ENCODE data around the gene ZNF662. TPM values are rescaled to one million over a fixed set of nuclear protein-coding genes. Genes with fewer than 3 reads are reported as not detected.
A peak's percentile ranks its signal among the peaks of the same experiment; 100 is the strongest.
"Not testable (repeated sequence)": the region's sequence is repeated elsewhere in the genome, so short reads cannot be mapped to it uniquely, and the experiment has no call there.

The ZNF662 gene
- total RNA-seq (2014; rRNA removed; shearing (Covaris generic)): not detected in 2 replicates

DNA sequence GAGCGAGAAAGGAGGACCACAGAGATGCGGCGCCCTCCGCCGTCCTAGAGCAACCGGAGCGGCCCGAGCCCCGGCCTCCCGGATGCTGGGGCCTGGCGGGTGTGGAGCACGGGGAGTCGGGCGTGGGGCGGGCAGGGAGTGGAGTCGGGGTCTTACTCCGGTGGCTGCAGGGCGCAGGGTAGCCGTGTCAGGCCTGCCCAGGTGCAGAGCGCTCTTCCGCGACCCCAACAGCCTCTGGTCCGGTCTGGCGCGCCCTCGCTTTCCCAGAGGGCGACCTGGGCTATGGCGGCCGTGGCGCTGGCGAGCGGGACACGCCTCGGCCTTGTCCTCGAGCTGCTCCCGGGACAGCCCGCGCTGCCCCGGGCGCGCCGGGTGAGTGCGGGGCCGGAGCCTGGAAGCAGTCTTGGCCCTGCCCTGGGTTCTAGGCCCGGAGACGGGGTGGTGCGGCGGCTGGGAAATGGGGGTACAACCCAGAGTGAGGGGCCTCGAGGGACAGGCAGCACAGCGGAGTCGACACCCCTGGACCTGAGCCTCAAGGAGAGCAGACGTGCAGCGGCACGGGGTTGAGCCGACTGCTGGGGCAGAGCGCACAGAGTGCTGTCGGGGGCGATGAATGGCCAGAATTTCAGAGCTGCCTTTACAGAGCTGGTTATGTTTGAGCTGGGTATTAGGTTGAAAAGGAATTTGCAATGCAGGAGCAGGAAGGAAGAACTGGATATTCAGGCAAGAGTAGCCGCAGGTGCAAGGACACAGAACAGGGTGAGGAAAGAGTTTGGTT is at the start of gene ZNF662:
Gene ZNF662 (plus strand): TSS at position 73 of the 778 bp plus-strand sequence. CDS start 1,973 bp downstream, outside the sequence.
- DNase-seq (ENCODE audit: low spot score): no peak

DNA sequence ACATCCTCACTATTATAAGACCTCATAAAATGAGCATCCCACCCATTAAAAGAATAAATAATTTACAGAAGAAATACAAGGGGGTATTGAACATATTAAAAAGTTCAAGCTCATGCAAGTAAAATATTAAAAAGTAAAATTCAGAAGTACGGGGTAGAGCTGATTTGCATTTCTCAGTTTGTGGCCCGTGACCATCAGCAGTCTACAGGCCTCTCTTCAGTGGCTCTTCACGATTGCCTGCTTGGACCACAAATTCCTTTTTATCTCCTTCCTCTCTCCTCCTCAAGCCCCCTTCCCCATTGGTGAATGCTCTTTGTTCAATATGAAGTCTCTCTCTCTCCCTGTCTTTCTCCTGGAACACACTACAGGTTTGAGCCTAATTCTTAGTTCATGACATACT is 49.4 kb upstream of the ZNF662 start:
- no peak for DNase-seq (ENCODE audit: low spot score)

DNA sequence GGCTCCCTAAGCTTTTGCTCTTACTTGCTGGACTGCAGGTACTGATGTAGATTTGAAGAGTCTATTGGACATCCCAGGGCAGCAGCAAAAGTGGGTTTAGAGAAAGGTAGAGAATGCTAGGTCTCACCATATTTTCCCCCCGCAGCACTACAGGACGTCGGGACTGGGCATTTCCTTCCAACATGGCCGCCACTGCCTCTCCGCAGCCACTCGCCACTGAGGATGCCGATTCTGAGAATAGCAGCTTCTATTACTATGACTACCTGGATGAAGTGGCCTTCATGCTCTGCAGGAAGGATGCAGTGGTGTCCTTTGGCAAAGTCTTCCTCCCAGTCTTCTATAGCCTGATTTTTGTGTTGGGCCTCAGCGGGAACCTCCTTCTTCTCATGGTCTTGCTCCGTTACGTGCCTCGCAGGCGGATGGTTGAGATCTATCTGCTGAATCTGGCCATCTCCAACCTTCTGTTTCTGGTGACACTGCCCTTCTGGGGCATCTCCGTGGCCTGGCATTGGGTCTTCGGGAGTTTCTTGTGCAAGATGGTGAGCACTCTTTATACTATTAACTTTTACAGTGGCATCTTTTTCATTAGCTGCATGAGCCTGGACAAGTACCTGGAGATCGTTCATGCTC is 41.5 kb upstream of the ZNF662 start:
- no peak for DNase-seq (ENCODE audit: low spot score)

DNA sequence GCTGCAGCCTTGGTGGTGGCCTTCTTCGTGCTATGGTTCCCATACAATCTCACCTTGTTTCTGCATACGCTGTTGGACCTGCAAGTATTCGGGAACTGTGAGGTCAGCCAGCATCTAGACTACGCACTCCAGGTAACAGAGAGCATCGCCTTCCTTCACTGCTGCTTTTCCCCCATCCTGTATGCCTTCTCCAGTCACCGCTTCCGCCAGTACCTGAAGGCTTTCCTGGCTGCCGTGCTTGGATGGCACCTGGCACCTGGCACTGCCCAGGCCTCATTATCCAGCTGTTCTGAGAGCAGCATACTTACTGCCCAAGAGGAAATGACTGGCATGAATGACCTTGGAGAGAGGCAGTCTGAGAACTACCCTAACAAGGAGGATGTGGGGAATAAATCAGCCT is 40.7 kb upstream of the ZNF662 start:
- no peak for DNase-seq (ENCODE audit: low spot score)

DNA sequence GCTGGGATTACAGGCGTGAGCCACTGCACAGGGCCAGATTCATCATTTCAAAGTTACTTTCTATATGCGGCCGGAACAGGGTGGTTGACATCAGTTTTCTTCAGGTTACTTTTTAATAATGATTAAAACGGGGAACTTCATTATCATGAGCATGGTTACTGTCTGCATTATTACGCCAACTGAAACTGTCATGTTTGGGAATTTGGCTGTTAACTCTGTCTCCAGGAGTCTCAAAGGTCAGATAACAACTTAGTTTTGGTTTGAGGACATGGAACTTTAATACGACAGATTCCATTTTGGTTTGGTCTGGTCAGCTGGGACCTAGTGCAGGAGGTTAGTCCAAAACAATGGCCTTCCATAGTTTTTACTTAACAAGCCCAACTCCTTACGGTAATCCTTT is 38.8 kb upstream of the ZNF662 start:
- no peak for DNase-seq (ENCODE audit: low spot score)

DNA sequence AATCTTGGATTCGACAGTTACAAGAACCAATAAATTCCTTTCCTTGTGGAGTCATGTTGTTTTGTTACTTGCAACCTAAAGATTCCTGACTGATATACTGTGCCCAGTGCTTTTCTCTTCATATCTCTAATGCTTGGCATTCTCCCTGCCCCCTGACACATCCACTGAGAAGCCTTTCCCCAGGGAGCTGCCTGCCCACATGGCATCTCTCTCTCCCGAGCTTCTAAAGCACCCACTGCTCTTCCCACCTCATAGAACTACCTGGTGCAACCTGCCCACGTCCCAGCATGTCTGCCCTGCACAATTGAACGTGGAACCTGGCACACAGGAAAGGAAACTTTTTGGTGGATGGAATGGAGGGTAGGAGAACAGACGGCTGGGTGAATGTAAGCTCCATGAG is 37.1 kb upstream of the ZNF662 start:
- DNase-seq (ENCODE audit: low spot score): no peak

DNA sequence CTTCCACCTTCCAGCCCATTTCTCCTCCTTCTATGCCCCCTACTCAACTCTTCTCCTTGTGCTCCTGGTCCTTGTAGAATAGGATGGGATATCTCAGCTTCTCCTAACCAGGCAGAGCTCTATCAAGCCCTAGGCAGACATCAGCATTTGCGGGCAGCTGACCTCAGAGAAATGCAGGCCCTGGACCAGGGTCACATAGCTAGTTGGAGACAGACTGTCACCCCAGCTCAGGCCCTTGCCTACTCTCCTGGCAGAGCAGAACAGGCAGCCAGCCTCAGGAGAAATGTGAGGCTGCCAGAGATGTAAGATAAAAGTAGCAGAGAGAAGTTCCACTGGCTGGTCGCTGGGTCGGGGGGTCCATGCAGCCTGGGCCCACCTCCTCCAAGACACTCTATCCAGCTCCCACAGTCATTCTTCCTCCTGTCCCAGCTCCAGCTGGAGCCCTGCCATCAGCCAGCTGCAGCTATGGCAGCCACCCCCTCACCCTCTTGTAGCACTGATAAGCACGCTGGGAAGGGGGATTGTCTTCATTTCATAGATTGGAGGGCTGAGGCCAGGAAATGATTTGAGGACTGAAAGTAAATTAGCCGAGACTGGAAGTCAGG is 34.2 kb upstream of the ZNF662 start:
- no peak for DNase-seq (ENCODE audit: low spot score)

DNA sequence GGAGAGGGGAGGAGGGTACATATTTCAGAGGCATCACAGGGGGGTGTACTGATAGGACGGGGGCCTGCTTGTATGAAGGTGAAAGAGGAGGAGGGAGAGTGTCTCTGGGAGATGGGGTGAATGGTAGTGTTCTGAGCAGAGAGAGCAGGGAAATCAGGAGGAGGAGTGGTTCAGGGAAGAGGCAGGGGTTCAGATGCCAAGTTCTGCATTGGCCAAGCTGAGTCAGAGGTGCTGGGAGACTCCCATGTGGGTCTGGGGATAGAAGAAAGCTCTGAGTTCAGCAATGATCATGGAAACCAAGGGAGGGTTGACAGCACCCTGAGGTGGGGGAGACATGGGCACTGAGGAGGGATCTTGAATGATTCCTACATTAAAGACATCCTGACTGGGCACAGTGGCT is 33.2 kb upstream of the ZNF662 start:
- DNase-seq (ENCODE audit: low spot score): no peak

DNA sequence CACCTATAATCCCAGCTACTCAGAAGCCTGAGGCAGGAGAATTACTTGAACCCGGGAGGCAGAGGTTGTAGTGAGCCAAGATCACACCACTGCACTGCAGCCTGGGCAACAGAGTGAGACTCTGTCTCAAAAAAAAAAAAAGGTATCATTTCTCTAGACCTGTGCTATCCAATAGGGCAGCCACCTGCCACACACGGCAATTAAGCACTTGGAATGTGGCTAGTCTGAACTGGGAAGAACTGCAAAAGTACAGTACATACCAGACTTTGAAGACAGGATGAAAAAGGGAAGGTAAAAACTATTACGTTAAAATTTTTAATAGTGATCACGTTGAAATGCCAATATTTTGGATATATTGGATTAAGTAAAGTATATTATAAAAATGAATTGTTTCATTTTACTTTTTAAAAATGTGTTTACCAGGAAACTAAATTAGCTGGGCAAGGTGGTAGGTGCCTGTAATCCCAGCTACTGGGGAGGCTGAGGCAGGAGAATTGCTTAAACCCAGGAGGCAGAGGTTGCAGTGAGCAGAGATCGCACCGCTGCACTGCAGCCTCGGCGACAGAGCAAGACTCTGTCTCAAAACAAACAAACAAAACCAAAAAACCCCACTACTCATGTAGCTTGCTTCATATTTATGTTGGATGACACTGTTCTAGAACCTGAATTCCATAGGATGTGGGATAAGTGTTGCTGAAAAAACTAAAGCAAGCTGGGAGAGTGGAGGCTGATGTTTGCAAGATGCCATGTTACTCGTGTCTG is 32.5 kb upstream of the ZNF662 start:
- DNase-seq (ENCODE audit: low spot score): no peak

DNA sequence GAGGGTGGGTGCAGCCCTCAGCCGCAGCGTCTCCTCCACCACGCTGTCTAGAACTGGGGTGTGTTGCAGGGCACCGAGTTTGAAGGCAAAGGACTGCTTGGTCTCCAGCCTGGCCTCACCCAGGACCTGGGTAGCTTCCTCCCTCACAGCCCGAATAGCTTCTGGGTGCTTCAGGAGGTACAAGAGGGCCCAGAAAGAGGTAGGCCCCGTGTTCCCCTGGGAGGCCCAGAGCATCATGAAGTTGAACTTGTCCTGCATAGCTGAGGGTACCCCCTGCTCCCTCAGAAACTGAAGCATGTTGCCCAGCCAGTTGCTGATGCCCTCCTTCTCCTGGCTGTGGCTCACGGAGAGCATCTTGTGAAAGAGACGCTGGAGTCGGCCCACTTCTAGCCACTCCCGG is 31.2 kb upstream of the ZNF662 start:
- no peak for DNase-seq (ENCODE audit: low spot score)

DNA sequence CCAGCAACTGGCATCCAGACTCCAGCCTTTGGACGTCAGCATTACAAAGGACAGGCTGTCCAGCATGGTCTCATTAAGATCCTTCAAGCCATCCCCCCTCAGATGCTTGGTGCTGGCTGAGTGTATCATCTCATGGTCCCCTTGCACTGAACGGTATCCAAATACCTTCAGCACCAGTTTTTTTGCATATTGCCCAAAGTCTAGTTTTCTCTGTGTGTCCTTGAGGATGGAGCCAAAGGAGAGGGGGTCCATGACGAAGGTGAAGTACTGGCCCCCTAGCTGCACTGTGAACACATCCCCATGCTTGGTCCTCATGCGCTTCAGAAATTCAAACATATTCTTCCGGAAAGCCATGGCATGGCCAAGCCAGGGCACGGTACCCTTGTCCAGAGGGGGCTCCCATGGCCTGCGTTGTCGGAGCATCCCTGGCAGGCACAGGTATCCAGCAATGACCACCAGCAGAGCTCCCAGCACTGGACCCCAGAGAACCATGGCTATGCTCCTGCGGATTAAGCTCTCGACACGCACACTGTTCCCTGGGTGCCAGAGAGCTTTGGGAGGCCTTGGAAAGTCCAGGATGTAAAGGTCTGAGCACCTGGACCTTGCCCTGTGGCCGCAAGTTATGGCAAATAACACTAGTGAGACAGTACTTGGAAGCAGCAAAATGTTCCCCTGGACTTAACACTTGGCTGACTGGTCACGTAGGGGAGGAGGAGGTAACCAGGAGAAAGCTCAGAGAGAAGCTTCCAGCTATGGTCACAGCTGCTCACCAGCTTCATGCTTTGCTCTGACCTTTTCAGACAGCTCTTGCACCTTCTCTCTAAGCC is 30.4 kb upstream of the ZNF662 start, which contains the start of gene CYP8B1:
Gene CYP8B1 (minus strand): TSS at position 555 of the 827 bp plus-strand sequence. CDS start 63 bp downstream, at position 492.
- no peak for DNase-seq (ENCODE audit: low spot score)

DNA sequence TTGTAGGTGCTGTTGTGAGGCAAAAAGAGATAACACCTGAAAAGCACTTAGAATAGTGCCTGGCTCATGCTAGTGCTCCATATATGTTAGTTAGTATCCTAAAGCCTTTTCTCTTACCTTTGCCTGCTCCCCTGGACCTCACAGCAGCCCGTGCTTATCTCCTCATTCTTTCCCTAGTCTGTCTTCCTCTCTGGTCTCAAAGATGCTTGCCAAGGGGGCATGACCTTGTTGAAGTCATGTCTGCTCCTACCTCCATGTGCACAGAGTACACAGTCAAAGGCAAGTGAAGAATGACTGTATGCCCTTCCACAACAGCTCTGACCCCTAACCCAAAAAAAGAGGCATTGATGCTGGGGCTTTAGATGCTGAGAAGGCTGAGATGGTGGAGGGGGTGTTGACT is 29.5 kb upstream of the ZNF662 start:
- DNase-seq (ENCODE audit: low spot score): no peak

DNA sequence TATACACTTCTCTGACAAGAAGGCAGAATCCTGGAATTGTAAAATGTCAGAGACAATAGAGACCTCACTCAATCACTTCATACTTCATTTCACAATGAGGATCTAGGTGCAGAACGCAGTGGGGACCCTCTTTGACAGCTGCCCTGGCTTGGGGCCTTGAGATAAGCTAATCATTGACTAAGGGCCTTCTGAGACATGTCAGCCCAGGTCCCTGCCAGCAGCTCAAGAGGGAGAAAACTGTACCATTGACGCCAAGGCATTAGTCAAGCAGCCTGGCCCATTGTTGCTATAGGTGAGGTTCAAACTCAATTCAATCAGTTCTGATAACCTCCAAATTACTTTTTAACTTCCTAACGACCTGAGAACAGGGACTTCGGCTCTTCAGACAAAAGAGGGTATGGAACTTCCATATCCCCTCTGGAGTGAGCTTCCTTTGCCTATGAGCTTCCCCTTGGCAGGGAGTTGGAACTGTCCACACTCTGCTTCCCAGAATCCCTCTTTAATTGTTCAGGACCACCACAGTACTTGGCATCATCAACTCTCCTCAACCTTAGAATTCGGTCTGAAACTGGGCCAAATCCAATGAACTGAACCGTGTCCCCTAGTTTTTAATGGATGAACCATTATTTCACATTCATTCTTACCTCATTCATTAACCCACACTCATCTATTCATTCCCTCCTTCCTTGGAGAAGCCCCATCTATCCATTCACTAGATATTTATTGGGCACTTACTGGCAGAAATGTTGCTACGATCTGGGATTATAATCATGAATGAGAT is 28.8 kb upstream of the ZNF662 start:
- DNase-seq (ENCODE audit: low spot score): no peak

DNA sequence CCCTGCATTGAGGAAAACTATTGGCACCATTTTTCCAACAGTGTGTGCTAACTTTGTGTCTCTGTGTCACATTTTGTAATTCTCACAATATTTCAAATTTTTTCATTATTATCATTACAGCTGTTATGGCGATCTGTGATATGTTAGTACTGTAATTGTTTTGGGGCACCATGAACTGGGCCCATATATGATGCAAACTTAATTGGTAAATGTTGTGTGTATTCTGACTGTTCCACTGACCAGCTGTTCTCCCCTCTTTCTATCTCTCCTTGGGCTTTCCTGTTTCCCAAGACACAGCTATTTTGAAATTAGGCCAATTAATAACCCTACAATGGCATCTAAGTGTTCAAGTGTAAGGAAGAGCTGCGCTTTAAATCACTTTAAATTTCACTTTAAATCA is 28.1 kb upstream of the ZNF662 start:
- DNase-seq (ENCODE audit: low spot score): no peak

DNA sequence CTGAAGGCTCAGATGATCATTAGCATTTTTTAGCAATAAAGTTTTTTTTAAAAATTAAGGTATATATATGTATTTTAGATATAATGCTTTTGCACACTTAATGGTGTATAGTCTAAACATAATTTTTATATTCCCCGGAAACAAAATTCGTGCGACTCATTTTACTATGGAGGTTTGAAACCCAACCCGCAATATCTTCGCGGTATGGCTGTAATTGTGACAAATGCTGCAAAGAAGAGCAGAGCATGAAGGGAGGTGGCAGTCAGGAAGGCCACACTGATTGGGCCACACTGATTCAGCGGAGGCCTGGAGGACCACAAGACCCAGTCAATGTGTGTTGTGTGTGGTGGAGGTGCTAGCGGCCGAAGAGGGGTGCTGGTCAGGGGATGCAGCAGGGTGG is 25.8 kb upstream of the ZNF662 start:
- DNase-seq (ENCODE audit: low spot score): no peak

DNA sequence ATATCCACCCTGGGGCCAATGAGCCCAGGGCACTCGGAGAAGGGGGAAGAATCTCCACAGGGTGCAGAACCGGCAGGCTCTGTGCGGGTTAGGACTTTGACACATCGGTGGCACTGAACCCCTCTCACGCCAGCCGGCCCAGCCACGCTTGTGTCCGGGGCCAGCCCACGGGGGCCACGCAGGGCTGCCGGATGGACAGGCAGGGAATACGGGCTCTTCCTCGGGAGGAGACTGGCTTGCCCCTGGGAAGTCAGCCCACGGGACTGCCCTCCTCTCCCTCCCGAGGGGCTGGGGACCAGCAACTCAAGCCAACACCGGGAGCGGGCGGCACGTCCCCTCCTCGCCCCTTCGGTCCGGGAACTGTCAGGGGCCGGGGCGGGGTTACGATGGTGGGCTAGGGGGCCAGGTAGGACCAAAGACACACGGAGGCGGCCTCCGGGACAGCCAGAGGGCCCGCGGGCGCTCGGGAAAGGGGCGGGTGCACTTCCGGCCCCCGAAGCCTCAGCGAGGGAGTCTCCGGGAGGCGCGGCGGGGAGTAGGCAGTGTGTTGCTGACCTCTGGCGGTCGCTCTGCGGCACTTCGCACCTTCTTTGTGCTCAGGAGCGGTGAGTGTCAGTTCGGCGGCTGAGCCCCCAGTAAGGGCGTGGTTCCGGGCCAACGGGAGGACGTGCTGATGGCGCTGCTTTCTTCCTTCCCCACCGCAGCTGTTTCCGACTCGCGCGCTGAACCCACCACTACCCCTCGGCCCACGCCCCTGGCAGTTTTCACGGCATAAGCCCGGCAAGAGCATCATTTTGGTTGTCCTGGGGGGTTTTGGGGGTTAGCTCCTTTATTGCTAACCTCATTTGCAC is 25.1 kb upstream of the ZNF662 start:
- DNase-seq (ENCODE audit: low spot score): peak; percentile 73

DNA sequence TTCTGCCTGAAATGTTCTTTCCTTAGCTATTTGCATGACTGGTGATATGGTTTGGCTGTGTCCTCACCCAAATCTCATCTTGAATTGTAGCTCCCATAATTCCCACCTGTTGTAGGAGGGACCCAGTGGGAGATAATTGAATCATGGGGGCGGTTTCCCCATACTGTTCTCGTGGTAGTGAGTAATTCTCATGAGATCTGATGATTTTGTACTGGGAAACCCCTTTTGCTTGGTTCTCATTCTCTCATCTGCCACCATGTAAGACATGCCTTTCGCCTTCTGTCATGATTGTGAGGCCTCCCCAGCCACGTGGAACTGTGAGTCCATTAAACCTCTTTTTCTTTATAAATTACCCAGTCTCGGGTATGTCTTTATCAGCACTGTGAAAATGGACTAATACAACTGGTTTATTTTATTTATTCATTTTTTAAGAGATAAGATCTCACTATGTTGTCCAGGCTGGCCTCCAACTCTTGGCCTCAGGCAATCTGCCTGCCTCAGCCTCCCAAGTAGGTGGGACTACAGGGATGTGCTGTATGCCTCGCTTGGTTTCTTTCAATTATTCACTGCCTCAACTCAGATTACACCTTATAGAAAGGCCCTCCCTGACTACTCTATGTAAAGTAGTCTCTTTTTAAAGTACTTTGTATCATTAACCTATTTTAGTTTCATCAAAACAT is 22.6 kb upstream of the ZNF662 start:
- DNase-seq (ENCODE audit: low spot score): not testable (repeated sequence)

DNA sequence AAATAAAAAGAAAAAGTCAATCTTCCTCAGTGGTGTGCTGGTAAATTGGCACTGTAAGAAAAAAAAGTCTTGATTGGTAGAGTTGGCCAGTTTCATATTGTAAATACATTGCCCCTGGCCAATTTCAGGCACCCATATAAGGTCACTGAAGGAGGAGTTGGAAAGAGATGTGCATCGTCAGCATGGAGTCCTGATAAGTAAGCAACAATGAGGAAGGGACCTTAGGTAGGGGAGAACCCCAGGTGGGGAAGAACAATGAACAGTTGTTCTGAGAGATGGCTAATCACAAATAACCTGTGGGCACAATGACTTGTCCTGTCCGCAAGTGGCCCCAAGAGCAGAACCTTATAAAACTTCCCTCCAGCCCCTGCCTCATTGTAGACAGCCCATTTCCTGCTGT is 21.6 kb upstream of the ZNF662 start:
- no peak for DNase-seq (ENCODE audit: low spot score)

Data from HT-29 (cell line).